Endometrium (tissue), 2 donors: Measurements from ENCODE around the gene ACO2.
"Not testable (repeated sequence)": the region's sequence is repeated elsewhere in the genome, so short reads cannot be mapped to it uniquely, and the experiment has no call there.

Experiments used
- FAIRE-seq: peaks from 2 replicates; lab custom pipeline; 2012; peaks lifted over from hg19 to GRCh38; lab: Jason Lieb, UNC
- donor health status: control.
- donor health status: control.

Gene ACO2

GRCh38 chr22:41468381-41469217 is at the start of gene ACO2, which contains the start of gene PHF5A:
Gene ACO2, plus strand, starts transcription at chr22:41469117. Its CDS starts 30 bp downstream, at chr22:41469147.
Gene PHF5A, minus strand, starts transcription at chr22:41468692. Its CDS starts 39 bp downstream, at chr22:41468653.
- peak; percentile 94 for FAIRE-seq

- FAIRE-seq: no peak
Observed at GRCh38 chr22:41425660-41426365, 43.1 kb upstream of the ACO2 start.

- FAIRE-seq: no peak
Observed at GRCh38 chr22:41429232-41429950, 39.5 kb upstream of the ACO2 start.

- no peak for FAIRE-seq
Observed at GRCh38 chr22:41429951-41430332, 39.0 kb upstream of the ACO2 start.

- FAIRE-seq: no peak
Observed at GRCh38 chr22:41431656-41432055, 37.3 kb upstream of the ACO2 start.

- not testable (repeated sequence) for FAIRE-seq
Observed at GRCh38 chr22:41433480-41433879, 35.4 kb upstream of the ACO2 start.

- FAIRE-seq: not testable (repeated sequence)
Observed at GRCh38 chr22:41434361-41435003, 34.4 kb upstream of the ACO2 start.

GRCh38 chr22:41435560-41435959 is 33.4 kb upstream of the ACO2 start:
- no peak for FAIRE-seq

GRCh38 chr22:41436322-41437113 is 32.4 kb upstream of the ACO2 start:
- FAIRE-seq: no peak

GRCh38 chr22:41437198-41437597 is 31.7 kb upstream of the ACO2 start:
- FAIRE-seq: no peak

GRCh38 chr22:41440511-41440910 is 28.4 kb upstream of the ACO2 start:
- not testable (repeated sequence) for FAIRE-seq

- no peak for FAIRE-seq
Observed at GRCh38 chr22:41442240-41442792, 26.6 kb upstream of the ACO2 start.

GRCh38 chr22:41444360-41445128 is 24.4 kb upstream of the ACO2 start:
- FAIRE-seq: peak; percentile 85

GRCh38 chr22:41445129-41446056 is 23.5 kb upstream of the ACO2 start:
- FAIRE-seq: no peak

GRCh38 chr22:41446057-41446501 is 22.8 kb upstream of the ACO2 start:
- FAIRE-seq: no peak

GRCh38 chr22:41446639-41447434 is 22.1 kb upstream of the ACO2 start, which contains the start of gene TOB2:
Gene TOB2, minus strand, starts transcription at chr22:41446801. Its CDS starts 9,456 bp downstream, at chr22:41437345.
- peak; percentile 78 for FAIRE-seq

- no peak for FAIRE-seq
Observed at GRCh38 chr22:41447435-41448188, 21.3 kb upstream of the ACO2 start.
